Mammary epithelial cell (primary cell): ENCODE data around the gene XIST.

Source experiments
- CTCF ChIP-seq, 2 donors: IDR thresholded peaks in 1 of 2; conservative IDR thresholded peaks in 1 of 2; 2 replicates each; pipeline ENCODE4 v1.5.1; 2011 to 2012; ENCODE audit warnings: inconsistent platforms in 2 of 2, low read length in 2 of 2, mild to moderate bottlenecking in 2 of 2, control low read depth in 1 of 2, low read depth in 1 of 2; ENCODE audit not compliant: insufficient read depth in 1 of 2; ENCODE audit errors: extremely low read depth in 1 of 2
- EZH2 ChIP-seq: IDR thresholded peaks from 2 replicates; pipeline ENCODE4 v1.6.1; 2012; ENCODE audit warnings: low read length, inconsistent platforms, borderline replicate concordance

- TF ChIP-seq CTCF (conservative IDR thresholded peaks at IDR 0.05 in 1 of 2, IDR thresholded peaks at IDR 0.05 in 1 of 2; ENCODE audit: extremely low read depth in 1 of 2, insufficient read depth in 1 of 2, low read depth in 1 of 2, low read length in 2 of 2), result no peak
- no peak for TF ChIP-seq EZH2
Measured at GRCh38 chrX:73823473-73824004, 29.0 kb downstream of the XIST start.
